Measurements from ENCODE around the gene CNOT2.

The CNOT2 gene

DNA sequence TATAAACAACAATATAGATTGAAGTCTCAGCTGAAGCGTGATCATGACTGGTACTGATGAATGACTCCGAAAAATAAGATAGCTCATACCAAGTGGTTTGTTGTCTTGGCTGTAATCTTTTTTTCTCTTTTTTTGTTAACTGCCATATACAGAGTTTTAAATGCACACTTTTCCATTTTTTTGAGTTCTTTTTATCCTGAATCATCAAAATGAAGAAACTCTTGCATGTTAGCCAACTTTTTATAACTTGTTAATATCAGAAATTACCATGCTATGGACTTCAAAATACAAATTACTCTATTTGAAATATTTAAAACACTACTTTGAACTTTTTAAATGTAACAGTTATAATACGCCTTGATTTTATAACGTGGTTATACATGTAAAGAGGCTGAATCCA is 112.7 kb downstream of the CNOT2 start:
- TF ChIP-seq, protein P1, sequence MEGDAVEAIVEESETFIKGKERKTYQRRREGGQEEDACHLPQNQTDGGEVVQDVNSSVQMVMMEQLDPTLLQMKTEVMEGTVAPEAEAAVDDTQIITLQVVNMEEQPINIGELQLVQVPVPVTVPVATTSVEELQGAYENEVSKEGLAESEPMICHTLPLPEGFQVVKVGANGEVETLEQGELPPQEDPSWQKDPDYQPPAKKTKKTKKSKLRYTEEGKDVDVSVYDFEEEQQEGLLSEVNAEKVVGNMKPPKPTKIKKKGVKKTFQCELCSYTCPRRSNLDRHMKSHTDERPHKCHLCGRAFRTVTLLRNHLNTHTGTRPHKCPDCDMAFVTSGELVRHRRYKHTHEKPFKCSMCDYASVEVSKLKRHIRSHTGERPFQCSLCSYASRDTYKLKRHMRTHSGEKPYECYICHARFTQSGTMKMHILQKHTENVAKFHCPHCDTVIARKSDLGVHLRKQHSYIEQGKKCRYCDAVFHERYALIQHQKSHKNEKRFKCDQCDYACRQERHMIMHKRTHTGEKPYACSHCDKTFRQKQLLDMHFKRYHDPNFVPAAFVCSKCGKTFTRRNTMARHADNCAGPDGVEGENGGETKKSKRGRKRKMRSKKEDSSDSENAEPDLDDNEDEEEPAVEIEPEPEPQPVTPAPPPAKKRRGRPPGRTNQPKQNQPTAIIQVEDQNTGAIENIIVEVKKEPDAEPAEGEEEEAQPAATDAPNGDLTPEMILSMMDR (conservative IDR thresholded peaks at IDR 0.05; ENCODE audit: low read length), result no peak
- DNase-seq (ENCODE audit: low read depth), result no peak
- no peak overlapping the region for H3K4me3 ChIP-seq (ENCODE audit: low read length)

DNA sequence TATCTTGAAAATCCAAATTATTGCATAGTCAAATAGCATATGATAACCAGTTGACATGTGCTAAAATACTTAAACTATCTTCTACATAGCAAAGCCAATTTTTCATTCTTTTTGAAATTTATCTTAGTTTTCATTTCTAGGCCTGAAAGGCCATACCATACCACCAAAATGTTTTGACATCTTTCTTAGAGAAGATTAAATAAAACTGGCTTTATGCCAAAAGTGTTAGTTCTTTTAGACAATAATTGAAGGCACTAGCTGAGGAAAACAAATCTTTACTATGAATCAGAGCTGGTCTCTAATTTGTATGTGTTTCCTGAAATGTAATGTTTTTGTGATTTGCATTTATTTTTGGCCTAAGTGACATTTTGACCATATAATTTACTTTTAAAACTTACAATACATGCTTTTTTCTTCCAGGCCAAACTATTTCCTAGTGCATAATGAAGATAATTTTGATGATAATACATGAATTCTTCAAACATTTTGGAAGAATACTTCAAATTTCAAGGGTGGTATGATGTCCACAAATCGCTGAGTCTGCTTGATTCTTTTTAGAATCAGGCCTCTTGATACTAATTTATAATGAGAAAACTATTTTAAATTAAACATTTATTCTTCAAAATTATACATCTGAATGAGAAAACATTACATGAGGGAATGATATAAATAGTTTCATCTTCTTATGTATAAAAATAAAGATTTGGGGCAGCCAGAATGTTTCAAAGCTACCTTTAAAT is 116.4 kb downstream of the CNOT2 start:
- no peak for DNase-seq (ENCODE audit: low read depth)
- TF ChIP-seq, protein P1 (conservative IDR thresholded peaks at IDR 0.05; ENCODE audit: low read length), result no peak
- H3K4me3 ChIP-seq (ENCODE audit: low read length), result no peak overlapping the region

DNA sequence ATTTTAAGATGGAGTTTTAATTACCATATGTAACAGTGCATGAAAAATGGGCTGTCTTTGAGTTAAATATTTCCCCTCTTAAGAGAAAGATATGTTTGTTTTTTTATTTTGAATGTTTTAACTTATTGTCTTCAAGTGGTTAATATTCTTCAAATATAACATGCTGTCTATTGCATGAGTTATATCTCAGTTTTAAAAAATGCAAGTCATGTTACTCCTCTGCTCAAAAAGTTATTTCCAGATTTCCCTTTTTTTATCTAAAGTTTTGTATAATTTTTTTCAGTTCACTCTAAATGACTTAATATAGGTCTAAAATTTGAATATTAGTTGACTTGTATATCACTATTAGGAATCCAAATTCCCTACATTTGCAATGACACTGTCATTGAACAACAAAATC is 117.0 kb downstream of the CNOT2 start:
- TF ChIP-seq, protein P1 (conservative IDR thresholded peaks at IDR 0.05; ENCODE audit: low read length), result no peak
- DNase-seq (ENCODE audit: low read depth), result no peak
- no peak overlapping the region for H3K4me3 ChIP-seq (ENCODE audit: low read length)

DNA sequence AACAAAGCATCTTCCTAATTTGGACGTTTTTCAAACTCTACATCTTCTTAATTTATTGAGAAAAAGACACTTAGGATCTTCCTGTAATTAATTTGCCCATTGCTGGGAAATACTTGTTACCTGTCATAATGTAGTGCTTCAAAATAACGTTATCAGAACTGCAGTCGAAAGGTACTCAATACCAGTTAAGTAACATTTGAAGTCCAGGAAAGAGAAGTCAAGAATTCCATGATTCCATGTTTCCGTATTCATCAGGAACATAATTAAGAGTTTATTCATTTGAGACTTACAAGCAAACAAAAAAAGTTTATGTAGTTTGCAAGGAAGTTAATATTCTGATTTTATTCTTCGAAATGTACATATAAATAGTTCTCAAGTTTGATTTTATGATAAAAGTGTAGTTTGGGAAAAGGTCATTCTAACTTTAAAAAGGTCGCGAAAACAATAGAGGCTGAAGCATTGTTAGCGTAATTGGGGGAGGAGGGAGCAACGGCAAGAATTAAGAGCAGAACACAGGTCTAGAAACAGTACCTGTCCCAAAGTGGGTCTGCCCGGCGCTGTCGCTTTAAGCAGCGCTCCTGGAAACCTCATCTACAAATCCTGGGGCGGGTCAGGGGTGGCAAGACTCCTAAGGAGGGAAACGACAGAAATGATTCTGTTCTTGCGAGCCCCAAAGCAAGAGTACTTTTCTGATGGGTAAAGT is 121.6 kb downstream of the CNOT2 start:
- TF ChIP-seq, protein P1 (conservative IDR thresholded peaks at IDR 0.05; ENCODE audit: low read length), result no peak
- DNase-seq (ENCODE audit: low read depth), result no peak
- H3K4me3 ChIP-seq (ENCODE audit: low read length), result no peak overlapping the region

DNA sequence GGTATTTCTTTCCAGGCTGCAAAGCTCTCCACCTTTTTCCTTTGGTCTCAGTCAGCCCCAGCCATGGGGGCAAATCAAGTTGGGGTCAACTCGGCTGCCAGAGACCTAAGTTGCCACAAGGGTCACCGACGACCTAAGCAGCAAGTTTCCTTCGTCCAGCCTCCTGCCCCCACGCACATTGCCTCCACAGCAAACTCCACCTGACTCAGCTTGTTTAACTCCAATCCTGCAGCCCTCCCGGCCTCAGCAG is 122.1 kb downstream of the CNOT2 start:
- peak overlapping the region; percentile 60 for H3K4me3 ChIP-seq (ENCODE audit: low read length)

DNA sequence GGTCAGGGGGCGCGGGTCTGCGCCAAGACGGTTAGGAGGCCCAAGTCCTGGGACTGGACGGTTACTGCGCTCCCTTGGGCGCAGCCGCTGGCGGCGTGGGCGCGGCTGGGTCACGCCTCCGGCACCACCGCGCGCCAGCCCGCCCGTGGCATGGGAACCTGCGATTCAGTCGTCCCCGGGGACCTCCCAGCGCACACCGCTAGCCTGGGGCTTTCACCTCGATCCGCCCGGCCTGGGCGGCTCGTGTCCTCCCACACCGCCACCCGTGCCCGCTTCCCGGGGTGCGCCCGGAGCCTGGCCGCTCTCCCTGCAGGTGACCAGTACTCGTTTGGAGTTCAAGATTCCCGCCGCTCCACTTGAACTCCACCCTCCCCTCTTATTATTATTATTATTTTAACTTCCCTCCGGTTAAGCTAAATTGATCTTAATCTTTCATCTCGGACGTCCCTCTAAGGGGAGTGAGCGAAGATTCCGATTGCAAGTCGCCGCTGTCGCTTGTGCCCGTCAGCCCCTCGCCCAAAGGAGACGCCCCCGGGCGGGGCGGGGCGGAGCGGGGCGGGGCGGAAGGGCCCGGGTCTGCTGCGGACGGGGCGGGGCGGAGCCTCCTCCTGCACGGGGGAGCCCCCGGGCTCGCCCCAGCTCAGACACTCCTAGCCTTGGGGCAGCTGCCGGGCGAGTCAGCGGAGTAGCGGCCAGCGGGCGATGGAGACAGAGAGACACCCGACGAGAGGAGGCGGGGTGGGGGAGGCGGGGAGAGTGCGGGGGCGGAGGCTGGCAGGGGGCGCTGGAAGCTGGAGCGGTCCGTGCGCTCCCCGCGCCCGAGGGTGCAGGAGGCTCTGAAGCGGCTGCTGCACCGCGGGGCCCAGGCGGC is 122.7 kb downstream of the CNOT2 start, which contains the start of gene KCNMB4:
Gene KCNMB4, plus strand, starts transcription at position 643 of the 871 bp plus-strand sequence. CDS start 445 bp downstream, outside the sequence.
- peak; percentile 11 for DNase-seq (ENCODE audit: low read depth)
- peak within 1 kb of the TSS; percentile 64 for H3K4me3 ChIP-seq (ENCODE audit: low read length)
- TF ChIP-seq, protein P1 (conservative IDR thresholded peaks at IDR 0.05; ENCODE audit: low read length), result no peak

More for the DNA sequence above, 122.1 kb downstream of the CNOT2 start:
- TF ChIP-seq, protein P1 (conservative IDR thresholded peaks at IDR 0.05; ENCODE audit: low read length), result no peak
- DNase-seq (ENCODE audit: low read depth), result no peak

Measured in AG10803 (cell line).